ENCODE results near the gene INPP1. TPM values are rescaled to one million over a fixed set of nuclear protein-coding genes. Genes with fewer than 3 reads are reported as not detected.
"Not testable (repeated sequence)": the region's sequence is repeated elsewhere in the genome, so short reads cannot be mapped to it uniquely, and the experiment has no call there.

Gene INPP1
- total RNA-seq, 2 donors from 2014 or later = 13.0 to 34.4 TPM

DNA sequence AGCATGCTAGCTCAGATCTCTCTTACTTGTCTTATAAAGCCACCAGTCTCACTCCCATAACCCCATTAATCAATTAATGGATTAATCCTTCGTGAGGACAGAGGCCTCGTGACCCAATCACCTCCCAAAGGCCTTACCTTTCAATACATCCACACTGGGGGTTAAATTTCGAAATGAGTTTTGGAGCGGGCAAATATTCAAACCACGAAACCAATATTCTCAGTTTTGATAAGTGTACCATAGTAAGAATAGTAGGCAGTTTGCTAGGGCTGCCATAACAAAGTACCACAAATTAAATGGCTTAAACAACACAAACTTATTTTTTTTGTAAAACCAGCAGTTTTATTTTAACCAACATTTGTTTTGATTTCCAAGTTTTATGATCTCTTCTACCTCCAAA is 39.0 kb upstream of the INPP1 start:
- Histone ChIP-seq H3K9me3 (no peaks in the 10 kb centered on the region), H3K36me3 (no peaks in the 10 kb centered on the region), H3K27ac (no peak overlapping the region), H3K27me3 (replicated peaks; ENCODE audit: insufficient read depth) (no peaks in the 10 kb centered on the region), H3K4me3 (no peak overlapping the region), H3K4me1 (replicated peaks) (no peaks in the 10 kb centered on the region)
- WGBS = 96% methylated on average over 5 of the region's 5 CpGs
- no peak for TF ChIP-seq POLR2A (IDR thresholded peaks at IDR 0.05)
- no peak for TF ChIP-seq POLR2AphosphoS5 (IDR thresholded peaks at IDR 0.05)
- TF ChIP-seq, protein P1, sequence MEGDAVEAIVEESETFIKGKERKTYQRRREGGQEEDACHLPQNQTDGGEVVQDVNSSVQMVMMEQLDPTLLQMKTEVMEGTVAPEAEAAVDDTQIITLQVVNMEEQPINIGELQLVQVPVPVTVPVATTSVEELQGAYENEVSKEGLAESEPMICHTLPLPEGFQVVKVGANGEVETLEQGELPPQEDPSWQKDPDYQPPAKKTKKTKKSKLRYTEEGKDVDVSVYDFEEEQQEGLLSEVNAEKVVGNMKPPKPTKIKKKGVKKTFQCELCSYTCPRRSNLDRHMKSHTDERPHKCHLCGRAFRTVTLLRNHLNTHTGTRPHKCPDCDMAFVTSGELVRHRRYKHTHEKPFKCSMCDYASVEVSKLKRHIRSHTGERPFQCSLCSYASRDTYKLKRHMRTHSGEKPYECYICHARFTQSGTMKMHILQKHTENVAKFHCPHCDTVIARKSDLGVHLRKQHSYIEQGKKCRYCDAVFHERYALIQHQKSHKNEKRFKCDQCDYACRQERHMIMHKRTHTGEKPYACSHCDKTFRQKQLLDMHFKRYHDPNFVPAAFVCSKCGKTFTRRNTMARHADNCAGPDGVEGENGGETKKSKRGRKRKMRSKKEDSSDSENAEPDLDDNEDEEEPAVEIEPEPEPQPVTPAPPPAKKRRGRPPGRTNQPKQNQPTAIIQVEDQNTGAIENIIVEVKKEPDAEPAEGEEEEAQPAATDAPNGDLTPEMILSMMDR (IDR thresholded peaks at IDR 0.05) = no peak
- no peak for DNase-seq (ENCODE audit: low spot score)
- intact Hi-C loops (cut with DNase I) = no loop called here

DNA sequence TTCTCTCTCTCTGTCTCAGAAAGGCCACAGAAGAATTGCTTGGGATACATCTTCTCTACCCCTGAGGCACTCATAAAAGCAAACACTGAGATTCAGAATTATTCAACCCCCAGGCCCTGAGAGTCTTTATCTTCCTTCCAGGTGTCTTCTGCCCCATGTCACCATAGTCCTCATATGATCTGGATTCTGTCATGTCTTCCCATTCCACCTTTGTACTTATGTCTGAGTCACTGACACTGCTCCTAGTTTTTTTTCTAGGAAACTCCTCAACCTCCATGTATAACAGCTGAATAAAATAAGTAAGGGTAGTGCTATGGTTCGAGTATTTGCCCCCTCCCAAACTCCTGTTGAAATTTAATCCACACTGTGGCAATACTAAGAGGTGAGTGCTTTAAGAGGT is 35.4 kb upstream of the INPP1 start:
- Histone ChIP-seq H3K4me1 (replicated peaks) (no peaks in the 10 kb centered on the region), H3K9me3 (no peaks in the 10 kb centered on the region), H3K4me3 (no peak overlapping the region), H3K27me3 (replicated peaks; ENCODE audit: insufficient read depth) (no peaks in the 10 kb centered on the region), H3K36me3 (no peaks in the 10 kb centered on the region), H3K27ac (no peak overlapping the region)
- 100% methylated on average over 1 of the region's 1 CpG for WGBS
- no peak for DNase-seq (ENCODE audit: low spot score)
- intact Hi-C loops (cut with DNase I) = no loop called here
- no peak for TF ChIP-seq POLR2AphosphoS5 (IDR thresholded peaks at IDR 0.05)
- TF ChIP-seq, protein P1 (IDR thresholded peaks at IDR 0.05) = no peak
- no peak for TF ChIP-seq POLR2A (IDR thresholded peaks at IDR 0.05)

DNA sequence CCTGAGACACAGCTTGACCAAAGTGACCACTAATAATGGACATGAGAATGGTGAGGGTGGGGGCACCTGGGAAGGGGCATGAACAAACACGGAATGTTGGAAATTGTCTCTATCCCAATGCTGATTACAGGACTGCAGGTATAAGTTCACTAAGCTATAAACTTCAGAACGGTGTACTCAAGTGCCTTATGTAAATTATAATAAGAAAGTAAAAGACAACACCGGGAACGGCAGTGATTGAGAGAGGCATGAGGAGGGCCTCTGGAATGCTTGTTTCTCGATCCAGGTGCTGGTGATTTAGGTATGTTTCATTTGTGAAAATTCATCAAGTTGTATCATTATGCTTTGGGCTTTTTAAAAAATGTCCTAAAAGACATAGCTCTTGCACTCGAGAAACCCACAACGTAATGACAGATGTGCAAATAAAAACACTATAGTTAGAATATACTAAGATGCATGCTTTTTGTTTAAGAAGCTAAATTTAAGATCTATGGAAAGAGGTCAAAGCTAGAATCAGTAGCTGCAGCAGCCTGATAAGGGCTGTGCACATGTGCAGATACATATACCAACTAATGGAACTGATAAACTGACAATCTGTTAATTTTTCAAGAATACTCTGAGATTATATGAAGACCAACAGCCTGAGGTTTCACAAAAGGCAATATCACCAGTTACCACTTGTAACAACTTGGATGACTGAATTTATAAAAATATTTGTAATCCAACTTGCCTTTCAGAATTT is 31.3 kb upstream of the INPP1 start:
- peak; percentile 25 for TF ChIP-seq POLR2AphosphoS5 (IDR thresholded peaks at IDR 0.05)
- TF ChIP-seq, protein P1 (IDR thresholded peaks at IDR 0.05) = no peak
- 59% methylated on average over 7 of the region's 7 CpGs for WGBS
- intact Hi-C loops (cut with DNase I) = loop anchor here (10.0 kb wide), 1 partner anchor 527 kb away; the partner anchor contains the start of genes ORMDL1 and PMS1

DNA sequence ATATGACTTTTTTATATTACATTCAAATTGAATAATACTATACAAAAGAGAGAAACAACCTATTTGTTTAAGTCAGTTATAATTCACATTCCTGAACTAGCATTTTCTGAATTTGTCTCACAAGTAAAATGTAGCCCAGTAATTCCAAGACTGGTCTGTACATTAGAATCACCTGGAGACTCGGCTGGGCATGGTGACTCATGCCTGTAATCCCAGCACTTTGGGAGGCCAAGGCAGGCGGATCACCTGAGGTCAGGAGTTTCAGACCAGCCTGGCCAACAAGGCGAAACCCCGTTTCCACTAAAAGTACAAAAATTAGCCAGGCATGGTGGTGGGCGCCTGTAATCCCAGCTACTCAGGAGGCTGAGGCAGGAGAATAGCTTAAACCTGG is 30.8 kb upstream of the INPP1 start:
- not testable (repeated sequence) for H3K27ac ChIP-seq; H3K9me3 ChIP-seq; H3K4me3 ChIP-seq; H3K27me3 ChIP-seq (replicated peaks; ENCODE audit: insufficient read depth); H3K36me3 ChIP-seq; DNase-seq (ENCODE audit: low spot score); H3K4me1 ChIP-seq (replicated peaks)
- WGBS = 87% methylated on average over 5 of the region's 5 CpGs
- intact Hi-C loops (cut with DNase I) = loop anchor here (10.0 kb wide), 1 partner anchor 528 kb away; the partner anchor contains the start of genes ORMDL1 and PMS1

More for the DNA sequence above, 31.3 kb upstream of the INPP1 start:
- no peak for DNase-seq (ENCODE audit: low spot score)
- Histone ChIP-seq H3K27ac (no peak overlapping the region), H3K4me1 (replicated peaks) (no peaks in the 10 kb centered on the region), H3K27me3 (replicated peaks; ENCODE audit: insufficient read depth) (no peaks in the 10 kb centered on the region), H3K36me3 (no peaks in the 10 kb centered on the region), H3K4me3 (no peak overlapping the region), H3K9me3 (no peaks in the 10 kb centered on the region)

DNA sequence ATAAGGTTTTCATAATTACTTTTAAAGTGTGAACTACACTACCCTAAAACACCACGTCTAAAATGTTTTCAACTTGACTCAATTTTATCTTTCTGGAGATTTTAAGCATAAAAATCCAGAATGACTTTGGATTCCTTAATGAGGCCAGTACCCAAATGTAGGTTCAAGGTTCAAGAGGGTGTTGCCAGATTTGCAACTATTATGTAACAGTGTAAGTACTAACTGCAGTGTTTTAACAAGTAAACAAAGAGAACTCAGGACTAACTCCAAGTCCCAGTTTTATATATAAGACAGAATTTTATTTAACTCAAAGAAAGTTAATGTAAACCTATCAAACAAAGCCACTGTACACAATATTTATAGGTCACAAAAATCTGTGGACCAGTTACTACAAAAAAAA is 29.5 kb upstream of the INPP1 start:
- no peaks in the 10 kb centered on the region for H3K36me3 ChIP-seq
- no peak overlapping the region for H3K27ac ChIP-seq
- no peaks in the 10 kb centered on the region for H3K27me3 ChIP-seq (replicated peaks; ENCODE audit: insufficient read depth)
- no peak for TF ChIP-seq POLR2A (IDR thresholded peaks at IDR 0.05)
- TF ChIP-seq POLR2AphosphoS5 (IDR thresholded peaks at IDR 0.05) = no peak
- TF ChIP-seq, protein P1 (IDR thresholded peaks at IDR 0.05) = no peak
- DNase-seq (ENCODE audit: low spot score) = no peak
- no peak overlapping the region for H3K4me3 ChIP-seq
- intact Hi-C loops (cut with DNase I) = loop anchor here (10.0 kb wide), 1 partner anchor 529 kb away; the partner anchor contains the start of genes ORMDL1 and PMS1
- no peaks in the 10 kb centered on the region for H3K4me1 ChIP-seq (replicated peaks)
- no peaks in the 10 kb centered on the region for H3K9me3 ChIP-seq
- WGBS = 88% methylated on average over 1 of the region's 1 CpG
